HG02840 (cell line): ENCODE data around the gene BLVRB.
A peak's percentile ranks its signal among the peaks of the same experiment; 100 is the strongest.
"Not testable (repeated sequence)": the region's sequence is repeated elsewhere in the genome, so short reads cannot be mapped to it uniquely, and the experiment has no call there.

Experiments used
- ATAC-seq: cut with Tn5 transposase; IDR thresholded peaks from one replicate; pipeline ENCODE4 v1.9.1; 2021; ENCODE audit warnings: mild to moderate bottlenecking, moderate library complexity, moderate number of reproducible peaks; ENCODE audit not compliant: unreplicated experiment, low FRiP score

The BLVRB gene

GRCh38 chr19:40453151-40453735, 12.3 kb downstream of the BLVRB start:
- ATAC-seq = no peak

GRCh38 chr19:40452016-40452415, 13.5 kb downstream of the BLVRB start:
- no peak for ATAC-seq

- no peak for ATAC-seq
These were observed 14.9 kb downstream of the BLVRB start for GRCh38 chr19:40450664-40451063.

- no peak for ATAC-seq
These were observed 16.0 kb downstream of the BLVRB start for GRCh38 chr19:40449506-40449905.

- no peak for ATAC-seq
These were observed 19.2 kb downstream of the BLVRB start for GRCh38 chr19:40446263-40446784.

GRCh38 chr19:40445780-40446262, 19.7 kb downstream of the BLVRB start:
- ATAC-seq = no peak

- no peak for ATAC-seq
These were observed 20.7 kb downstream of the BLVRB start for GRCh38 chr19:40444825-40445312.

GRCh38 chr19:40444000-40444824, 21.3 kb downstream of the BLVRB start, which contains the start of gene SERTAD3:
Gene SERTAD3, minus strand, starts transcription at chr19:40444335. Its CDS starts 2,255 bp downstream, at chr19:40442080.
- peak; percentile 65 for ATAC-seq

- peak; percentile 68 for ATAC-seq
These were observed 22.2 kb downstream of the BLVRB start for GRCh38 chr19:40443131-40443999.

- ATAC-seq = no peak
These were observed 23.0 kb downstream of the BLVRB start for GRCh38 chr19:40442328-40443130.

- no peak for ATAC-seq
These were observed 23.8 kb downstream of the BLVRB start for GRCh38 chr19:40441719-40442253.

- no peak for ATAC-seq
These were observed 27.3 kb downstream of the BLVRB start for GRCh38 chr19:40438284-40438683.

GRCh38 chr19:40433391-40434216, 31.9 kb downstream of the BLVRB start:
- no peak for ATAC-seq

GRCh38 chr19:40432760-40433159, 32.8 kb downstream of the BLVRB start:
- ATAC-seq = not testable (repeated sequence)

GRCh38 chr19:40431698-40432097, 33.8 kb downstream of the BLVRB start:
- ATAC-seq = no peak

GRCh38 chr19:40430242-40430641, 35.3 kb downstream of the BLVRB start:
- ATAC-seq = not testable (repeated sequence)

GRCh38 chr19:40428197-40428596, 37.3 kb downstream of the BLVRB start:
- ATAC-seq = not testable (repeated sequence)
